HG03045 (cell line): Measurements from ENCODE around the gene PSMA2.
"Not testable (repeated sequence)": the region's sequence is repeated elsewhere in the genome, so short reads cannot be mapped to it uniquely, and the experiment has no call there.

Experiments
- ATAC-seq: cut with Tn5 transposase; IDR thresholded peaks from one replicate; pipeline ENCODE4 v1.9.1; 2021; ENCODE audit warnings: mild to moderate bottlenecking, moderate library complexity; ENCODE audit not compliant: unreplicated experiment

Gene PSMA2

DNA sequence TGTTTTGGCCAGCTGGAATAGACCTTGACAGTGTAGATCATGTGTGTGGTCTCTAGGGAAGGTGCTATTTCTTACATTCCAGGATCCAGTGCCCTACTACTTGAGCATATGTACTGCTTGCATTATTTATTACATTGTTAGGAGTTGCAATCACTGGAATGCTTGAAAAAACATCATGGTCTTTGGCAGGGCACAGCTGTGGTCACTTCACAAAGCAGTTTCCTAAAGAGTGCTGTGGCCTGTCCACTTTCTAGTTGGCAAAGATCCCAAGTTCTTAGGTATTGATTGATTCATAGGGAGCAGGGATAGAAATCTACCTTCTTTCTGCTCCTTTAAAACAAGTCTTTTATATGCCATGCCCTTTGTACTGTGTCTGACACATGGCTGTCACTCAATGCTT is 24.7 kb downstream of the PSMA2 start:
- no peak for ATAC-seq

DNA sequence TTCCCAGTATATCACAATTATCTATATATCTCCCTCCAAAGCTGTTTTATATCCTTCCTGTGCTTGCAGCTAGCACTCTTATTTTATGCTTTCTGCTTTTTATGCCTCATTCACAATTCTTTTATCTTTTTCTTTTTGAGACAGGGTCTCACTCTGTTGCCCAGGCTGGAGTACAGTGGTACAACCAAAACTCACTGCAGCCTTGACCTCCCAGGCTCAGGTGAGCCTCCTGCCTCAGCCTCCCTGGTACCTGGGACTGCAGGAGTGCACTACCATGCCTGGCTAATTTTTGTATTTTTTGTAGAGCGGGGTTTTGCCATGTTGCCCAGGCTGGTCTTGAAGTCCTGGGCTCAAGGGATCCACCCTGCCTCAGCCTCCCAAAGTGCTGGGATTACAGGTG is 25.8 kb downstream of the PSMA2 start:
- ATAC-seq: no peak

DNA sequence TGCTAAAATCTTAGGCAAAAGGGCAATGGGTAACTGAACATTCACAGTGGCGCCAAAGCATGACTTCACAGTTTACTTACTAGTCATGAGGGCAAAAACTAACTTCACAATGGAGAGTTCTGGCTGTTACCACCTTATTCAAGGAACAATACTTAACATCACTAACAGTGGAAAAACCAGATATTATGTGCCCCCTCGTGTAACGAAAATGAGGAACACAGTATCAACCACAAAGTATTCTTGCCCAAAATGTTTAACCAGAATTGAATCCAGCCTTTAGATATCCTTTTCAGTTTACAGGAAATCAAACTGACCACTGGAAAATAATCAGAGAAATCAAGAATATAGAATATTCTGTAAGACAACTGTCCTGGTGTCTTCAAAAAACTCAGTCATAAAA is 29.6 kb downstream of the PSMA2 start:
- ATAC-seq: no peak

- no peak for ATAC-seq
These were observed 31.1 kb downstream of the PSMA2 start for GRCh38 chr7:42900842-42901241.

DNA sequence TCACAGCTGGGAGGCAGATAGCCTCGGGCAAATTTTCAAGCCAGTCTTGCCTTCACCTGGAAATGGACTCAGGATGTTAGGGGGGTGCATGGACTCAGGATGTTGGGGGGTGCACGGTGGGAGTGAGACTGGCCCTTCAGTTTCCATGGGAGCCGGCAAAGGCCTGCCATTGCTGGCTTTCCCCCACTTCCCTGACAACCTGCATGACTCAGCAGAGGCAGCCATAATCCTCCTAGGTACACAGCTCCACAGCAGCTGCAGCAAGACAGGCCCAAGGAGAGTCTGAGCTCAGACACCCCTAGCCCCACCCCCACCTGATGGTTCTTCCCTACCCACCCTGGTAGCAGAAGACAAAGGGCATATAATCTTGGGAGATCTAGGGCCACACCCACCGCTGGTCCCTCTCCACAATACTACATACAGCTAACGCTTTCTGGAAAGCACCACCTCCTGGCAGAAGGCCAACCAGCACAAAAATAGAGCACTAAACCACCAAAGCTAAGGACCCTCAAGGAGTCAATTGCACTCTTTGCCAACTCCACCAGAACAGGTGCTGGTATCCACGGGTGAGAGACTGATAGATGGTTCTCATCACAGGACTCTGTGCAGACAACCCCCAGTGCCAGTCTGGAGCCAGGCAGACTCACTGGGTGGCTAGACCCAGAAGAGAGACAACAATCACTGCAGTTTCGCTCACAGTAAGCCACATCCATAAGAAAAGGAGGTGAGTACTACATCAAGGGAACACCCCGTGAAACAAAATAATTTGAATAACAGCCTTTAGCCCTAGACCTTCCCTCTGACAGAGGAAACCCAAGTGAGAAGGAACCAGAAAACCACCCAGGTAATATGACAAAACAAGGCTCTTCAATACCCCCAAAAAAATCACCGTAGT is 38.4 kb downstream of the PSMA2 start:
- no peak for ATAC-seq

DNA sequence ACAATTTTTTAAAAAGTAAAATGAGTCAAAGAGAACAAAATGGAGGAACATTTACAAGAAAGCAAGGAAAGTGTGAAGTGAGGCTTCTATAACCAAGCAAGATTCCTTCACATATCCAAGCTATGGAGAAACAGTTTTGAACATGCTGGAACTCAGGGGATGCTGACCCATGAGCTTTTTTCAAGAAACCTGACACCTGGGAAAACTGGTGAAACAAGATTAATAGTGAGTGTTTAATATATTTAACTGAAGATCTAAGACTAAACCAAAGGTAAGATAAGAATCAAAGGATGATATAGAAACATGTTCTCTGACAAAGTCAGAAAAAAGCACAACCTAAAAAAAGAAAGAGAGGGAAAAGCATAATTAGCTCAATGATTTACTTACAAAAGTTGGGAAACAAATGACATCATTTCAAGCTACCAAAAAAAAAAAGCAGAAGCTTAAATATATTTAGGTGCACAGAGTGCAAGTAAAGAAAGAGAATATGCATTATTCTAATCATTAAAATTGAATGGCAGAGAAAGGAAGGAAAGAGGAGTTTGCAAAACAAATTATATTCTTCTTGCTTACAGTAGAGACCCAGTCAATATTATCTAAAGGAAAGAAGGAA is 45.0 kb downstream of the PSMA2 start:
- ATAC-seq: no peak

GRCh38 chr7:42886129-42886528 is 45.8 kb downstream of the PSMA2 start:
- ATAC-seq: no peak

DNA sequence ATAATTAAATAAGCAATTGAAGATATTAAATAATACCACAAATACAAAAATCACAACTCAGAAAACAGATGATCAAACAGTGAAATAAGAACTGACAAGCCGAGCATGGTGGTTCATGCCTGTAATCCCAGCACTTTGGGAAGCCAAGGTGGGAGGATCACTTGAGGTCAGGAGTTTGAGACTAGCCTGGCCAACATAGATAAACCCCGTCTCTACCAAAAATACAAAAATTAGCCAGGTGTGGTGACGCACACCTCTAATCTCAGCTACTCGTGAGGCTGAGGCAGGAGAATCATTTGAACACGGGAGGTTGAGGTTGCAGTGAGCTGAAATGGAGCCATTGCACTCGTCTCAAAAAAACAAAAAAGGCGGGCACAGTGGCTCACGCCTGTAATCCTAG is 46.8 kb downstream of the PSMA2 start:
- not testable (repeated sequence) for ATAC-seq

DNA sequence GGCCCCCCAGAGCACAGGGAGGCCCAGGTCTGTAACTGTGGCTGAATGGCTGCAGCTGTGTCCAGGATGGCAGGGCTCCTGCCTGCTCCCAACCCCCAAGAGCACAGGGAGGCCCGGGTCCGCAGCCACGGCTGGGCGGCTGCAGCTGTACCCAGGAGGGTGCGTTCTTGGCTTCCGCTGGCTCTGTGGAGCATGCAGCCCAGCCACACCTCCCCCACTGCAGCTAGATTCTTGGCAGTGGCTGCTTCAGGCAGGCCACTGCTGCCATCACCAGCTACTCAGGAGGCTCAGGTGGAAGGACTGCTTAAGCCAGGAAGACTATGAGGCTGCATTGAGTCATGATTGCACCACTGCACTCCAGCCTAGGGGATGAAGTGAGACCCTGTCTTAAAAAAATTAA is 48.0 kb downstream of the PSMA2 start:
- no peak for ATAC-seq

DNA sequence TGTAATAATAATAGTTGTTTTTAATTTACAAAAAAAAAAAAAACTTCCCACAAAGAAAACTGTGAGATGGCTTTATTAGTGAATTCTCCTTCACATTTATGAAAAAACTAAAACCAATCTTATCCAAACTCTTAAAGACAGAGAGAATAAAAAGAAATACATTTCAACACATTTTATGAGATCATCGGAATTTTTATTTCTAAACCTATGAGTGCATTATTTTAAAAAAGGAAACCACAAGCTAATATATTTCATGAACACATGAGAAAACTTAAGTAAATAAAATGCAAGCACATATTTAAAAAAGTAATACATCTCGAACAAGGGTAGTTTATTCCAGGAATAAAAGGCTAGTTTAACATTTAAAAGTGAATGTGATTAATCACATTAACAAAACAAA is 51.6 kb downstream of the PSMA2 start:
- ATAC-seq: no peak

- no peak for ATAC-seq
These were observed 53.7 kb downstream of the PSMA2 start for GRCh38 chr7:42878303-42878702.

DNA sequence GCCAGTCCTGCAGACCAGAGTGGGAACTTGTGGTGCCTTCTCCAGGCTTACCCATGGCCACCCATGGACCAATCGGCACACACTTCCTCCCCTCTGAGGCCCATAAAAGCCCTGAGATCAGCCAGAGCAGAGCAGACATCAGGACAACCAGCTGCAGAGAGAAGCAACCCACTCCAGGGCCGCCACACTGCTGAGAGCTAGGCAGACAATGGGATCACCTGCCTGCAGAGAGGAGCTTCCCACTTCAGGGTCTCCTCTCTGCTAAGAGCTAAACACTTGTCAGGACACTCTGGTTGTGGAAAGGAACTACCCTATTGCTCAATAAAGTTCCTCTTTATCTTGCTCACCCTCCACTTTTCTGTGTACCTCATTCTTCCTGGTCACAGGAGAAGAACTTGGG is 54.1 kb downstream of the PSMA2 start:
- no peak for ATAC-seq

DNA sequence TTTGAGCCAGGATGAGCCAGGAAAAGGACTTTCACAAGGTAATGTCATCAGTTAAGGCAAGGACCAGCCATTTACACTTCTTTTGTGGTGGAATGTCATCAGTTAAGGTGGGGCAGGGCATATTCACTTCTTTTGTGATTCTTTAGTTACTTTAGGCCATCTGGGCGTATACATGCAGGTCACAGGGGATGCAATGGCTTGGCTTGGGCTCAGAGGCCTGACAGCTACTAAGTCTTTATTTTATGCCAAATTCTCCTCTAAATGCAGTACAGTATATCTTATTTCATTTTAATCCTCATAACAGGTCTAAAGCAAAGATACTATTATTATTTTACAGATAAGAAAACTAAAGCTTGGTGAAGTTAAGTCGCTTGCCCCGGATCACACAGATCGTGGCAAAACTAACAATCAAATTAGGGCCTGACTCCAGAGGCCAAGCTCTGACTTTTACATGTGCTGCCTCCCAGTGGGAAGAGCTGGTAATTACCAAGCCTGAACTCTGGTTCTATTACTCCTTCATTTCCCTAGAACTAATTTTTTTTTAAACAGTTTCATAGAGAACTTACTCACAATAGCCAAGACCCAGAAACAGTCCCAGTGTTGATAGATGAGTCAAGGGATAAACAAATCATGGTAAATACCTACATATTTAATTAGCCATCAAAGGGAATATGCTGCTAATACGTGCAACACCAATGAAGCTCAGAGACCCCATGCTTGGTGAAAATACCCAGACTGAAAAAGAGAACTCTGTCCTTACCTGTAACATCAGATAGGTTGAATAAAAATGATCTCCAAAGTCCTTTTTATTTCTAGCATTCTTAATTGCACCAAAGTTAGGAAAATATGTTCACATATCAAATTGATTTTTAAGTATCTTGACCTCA is 55.5 kb downstream of the PSMA2 start:
- ATAC-seq: peak; percentile 86

GRCh38 chr7:42869131-42870020 is 62.6 kb downstream of the PSMA2 start:
- ATAC-seq: peak; percentile 97

DNA sequence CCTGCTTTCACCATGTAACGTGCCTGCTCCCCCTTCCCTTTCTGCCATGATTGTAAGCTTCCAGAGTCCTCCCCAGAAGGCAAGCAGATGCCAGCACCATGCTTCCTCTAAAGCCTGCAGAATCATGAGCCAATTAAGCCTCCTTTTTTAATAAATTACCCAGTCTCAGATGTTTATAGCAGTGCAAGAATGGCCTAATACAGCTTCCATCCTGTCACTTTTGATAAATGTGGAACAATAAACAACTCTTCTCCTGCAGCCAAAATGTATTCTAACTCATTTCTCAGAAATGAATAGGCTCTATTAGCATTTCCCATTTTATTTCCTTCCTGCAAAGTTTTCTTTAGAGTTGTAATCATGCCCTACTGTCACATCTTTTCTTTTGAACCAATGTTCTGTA is 63.5 kb downstream of the PSMA2 start:
- ATAC-seq: no peak
